HEK293 (cell line): ENCODE data around the gene MNT.

ENCODE experiments used
- CTCF ChIA-PET: fragments of 350-600 bp; formaldehyde crosslinking; extraction: SDS; loops from one replicate; lab custom pipeline; 2021; ENCODE audit warnings: antibody characterized with exemption; lab: Yijun Ruan, JAX
- POLR2A ChIA-PET: fragments of 300-600 bp; formaldehyde crosslinking; extraction: SDS; loops from one replicate; lab custom pipeline; 2020; ENCODE audit warnings: antibody characterized with exemption, inconsistent platforms; lab: Yijun Ruan, JAX
- H3K27ac ChIP-seq: fragments of 200-500 bp; sonication (Bioruptor generic); 2 replicates; pipeline ENCODE4 v1.5.1; 2014; ENCODE audit warnings: low read depth, low read length, control low read depth, inconsistent platforms; ENCODE audit errors: extremely low read depth
- H3K36me3 ChIP-seq, 2 experiments: fragments of 200-500 bp in 1 of 2; sonication (Bioruptor generic) in 1 of 2; 1 replicate in 1 of 2; 2 replicates in 1 of 2; pipeline ENCODE4 v1.5.1; 2014 to 2017; ENCODE audit warnings: inconsistent platforms in 2 of 2, low read length in 2 of 2; ENCODE audit not compliant: control insufficient read depth in 2 of 2, insufficient read depth in 1 of 2
- H3K4me1 ChIP-seq: fragments of 200-500 bp; sonication (Bioruptor generic); 2 replicates; pipeline ENCODE4 v1.5.1; 2014; ENCODE audit warnings: mild to moderate bottlenecking, low read length, inconsistent platforms; ENCODE audit not compliant: control insufficient read depth, insufficient read depth
- H3K4me3 ChIP-seq: 2 replicates; pipeline ENCODE4 v1.5.1; 2011; ENCODE audit warnings: low read depth, mild to moderate bottlenecking, control low read depth, low read length, moderate library complexity
- H3K9me3 ChIP-seq: fragments of 200-500 bp; sonication (Bioruptor generic); 2 replicates; pipeline ENCODE4 v1.5.1; 2014; ENCODE audit warnings: low read depth, low read length, inconsistent platforms; ENCODE audit not compliant: control insufficient read depth, insufficient read depth
- REPIN1 ChIP-seq: fragments of 450-650 bp; formaldehyde crosslinking; IDR thresholded peaks from 2 replicates; pipeline ENCODE4 v1.5.1; 2017; ENCODE audit warnings: missing biosample characterization, missing genetic modification characterization, low read depth
- ZNF76 ChIP-seq: fragments of 450-650 bp; formaldehyde crosslinking; IDR thresholded peaks from 2 replicates; pipeline ENCODE4; 2016; ENCODE audit warnings: low read depth, missing biosample characterization, missing genetic modification characterization, borderline replicate concordance

Gene MNT

DNA sequence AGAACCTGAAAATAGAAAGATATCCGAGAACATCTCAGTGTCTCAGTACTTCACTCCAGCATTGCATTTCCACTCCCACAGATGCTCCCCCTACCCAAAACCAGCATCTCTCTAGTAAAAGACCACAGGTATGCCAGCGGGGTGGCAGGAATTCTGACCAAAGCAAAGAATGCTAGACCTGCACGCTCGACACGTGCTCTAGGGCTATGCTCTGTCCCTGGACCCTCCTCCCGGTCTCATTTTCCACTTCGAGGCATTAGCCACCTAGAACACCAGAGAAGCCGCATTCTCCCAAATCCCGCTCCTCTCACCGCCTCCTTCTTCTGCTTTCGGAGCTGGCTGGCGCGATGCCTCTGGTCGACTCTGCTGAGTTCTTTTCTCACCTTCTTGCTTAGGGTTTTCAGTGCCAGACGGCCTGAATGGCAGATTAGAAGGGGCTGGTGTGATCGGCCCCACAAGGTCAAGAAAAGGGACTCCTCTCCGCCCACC is 65.1 kb downstream of the MNT start:
- POLR2A ChIA-PET: interaction anchor here (0.5 to 4.0 kb wide), 21 partner anchors 9 to 206 kb away, joined by 3 to 49 read pairs (median 5); partner anchors contain the start of genes SMG6 and SRR

More for the DNA sequence above, 65.1 kb downstream of the MNT start:
- H3K4me1 ChIP-seq: peaks cover 14% of the 10 kb centered on the region
- H3K27ac ChIP-seq: peak overlapping the region; percentile 88; the same call in 1 of the 2 replicates
- H3K9me3 ChIP-seq: no peaks in the 10 kb centered on the region
- peak overlapping the region; percentile 56 for H3K4me3 ChIP-seq
- TF ChIP-seq ZNF76 (no peak), REPIN1 (tag by site-specific recombination) (0 out of 2 replicates have a peak, but pooled peaks have one; percentile 8)
- CTCF ChIA-PET: interaction anchor here (0.9 to 10.9 kb wide), 9 partner anchors 12 to 91 kb away, joined by 3 to 110 read pairs (median 5); no protein-coding TSS in a partner anchor
- peaks cover 46 to 50% of the 10 kb centered on the region in 2 experiments for H3K36me3 ChIP-seq
